Measurements from ENCODE around the gene ZBTB34.

The ZBTB34 gene

DNA sequence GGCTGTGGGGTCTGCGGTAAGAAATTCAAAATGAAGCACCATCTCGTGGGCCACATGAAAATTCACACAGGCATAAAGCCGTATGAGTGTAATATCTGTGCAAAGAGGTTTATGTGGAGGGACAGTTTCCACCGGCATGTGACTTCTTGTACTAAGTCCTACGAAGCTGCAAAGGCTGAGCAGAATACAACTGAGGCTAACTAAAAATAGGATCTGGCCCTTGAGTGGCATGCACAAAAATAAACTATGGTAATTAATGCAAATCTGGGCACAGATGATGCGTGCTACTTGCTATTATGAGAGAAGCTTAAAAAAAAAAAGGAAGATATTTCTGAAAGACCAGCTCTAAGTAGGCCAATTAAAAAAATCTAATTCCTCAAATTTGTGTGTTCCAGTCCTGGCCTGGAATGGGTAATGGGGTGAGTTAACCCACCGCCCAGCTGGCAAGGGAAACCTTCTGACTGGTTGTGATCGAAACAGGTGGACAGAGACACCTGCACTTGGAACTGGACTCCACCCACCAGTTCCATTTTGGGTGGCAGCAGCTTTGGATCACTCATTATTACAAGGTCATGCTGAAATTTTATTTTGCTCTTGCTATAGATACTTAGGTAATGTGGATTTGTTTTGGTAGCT, 26.6 kb upstream of the ZBTB34 start:
- no peak for DNase-seq (ENCODE audit: low read depth)
- no peak overlapping the region for H3K4me3 ChIP-seq (ENCODE audit: control insufficient read depth, low read depth, low read length)
- no peak for TF ChIP-seq CTCF (IDR thresholded peaks at IDR 0.05; ENCODE audit: control insufficient read depth, insufficient read depth, low read depth, low read length, missing control alignments)

- no peak for DNase-seq (ENCODE audit: low read depth)
- TF ChIP-seq CTCF (IDR thresholded peaks at IDR 0.05; ENCODE audit: control insufficient read depth, insufficient read depth, low read depth, low read length, missing control alignments) = no peak
- no peak overlapping the region for H3K4me3 ChIP-seq (ENCODE audit: control insufficient read depth, low read depth, low read length)
These were observed 25.8 kb upstream of the ZBTB34 start for GRCh38 chr9:126834672-126835071.

DNA sequence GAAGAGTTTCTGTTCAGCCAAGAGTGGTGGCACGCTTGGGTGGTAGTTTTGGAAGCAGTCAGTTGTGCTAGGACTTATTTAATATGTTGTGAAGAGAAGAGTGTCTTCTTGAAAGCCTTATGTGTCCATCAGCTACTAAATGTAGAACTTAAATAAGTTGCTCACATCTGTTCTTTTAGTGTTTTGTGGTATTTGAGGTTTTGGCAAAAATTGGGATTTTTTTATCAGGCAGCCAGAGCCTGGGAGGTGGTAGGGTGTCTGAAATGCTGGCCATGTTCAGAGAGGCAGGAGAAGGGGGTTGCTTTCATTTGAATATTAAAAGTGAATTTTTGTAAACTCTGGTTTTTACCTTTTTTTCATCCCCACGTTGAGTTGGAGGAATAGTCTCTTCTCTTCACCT, 24.2 kb upstream of the ZBTB34 start:
- TF ChIP-seq CTCF (IDR thresholded peaks at IDR 0.05; ENCODE audit: control insufficient read depth, insufficient read depth, low read depth, low read length, missing control alignments) = no peak
- H3K4me3 ChIP-seq (ENCODE audit: control insufficient read depth, low read depth, low read length) = no peak overlapping the region
- DNase-seq (ENCODE audit: low read depth) = peak; percentile 16

DNA sequence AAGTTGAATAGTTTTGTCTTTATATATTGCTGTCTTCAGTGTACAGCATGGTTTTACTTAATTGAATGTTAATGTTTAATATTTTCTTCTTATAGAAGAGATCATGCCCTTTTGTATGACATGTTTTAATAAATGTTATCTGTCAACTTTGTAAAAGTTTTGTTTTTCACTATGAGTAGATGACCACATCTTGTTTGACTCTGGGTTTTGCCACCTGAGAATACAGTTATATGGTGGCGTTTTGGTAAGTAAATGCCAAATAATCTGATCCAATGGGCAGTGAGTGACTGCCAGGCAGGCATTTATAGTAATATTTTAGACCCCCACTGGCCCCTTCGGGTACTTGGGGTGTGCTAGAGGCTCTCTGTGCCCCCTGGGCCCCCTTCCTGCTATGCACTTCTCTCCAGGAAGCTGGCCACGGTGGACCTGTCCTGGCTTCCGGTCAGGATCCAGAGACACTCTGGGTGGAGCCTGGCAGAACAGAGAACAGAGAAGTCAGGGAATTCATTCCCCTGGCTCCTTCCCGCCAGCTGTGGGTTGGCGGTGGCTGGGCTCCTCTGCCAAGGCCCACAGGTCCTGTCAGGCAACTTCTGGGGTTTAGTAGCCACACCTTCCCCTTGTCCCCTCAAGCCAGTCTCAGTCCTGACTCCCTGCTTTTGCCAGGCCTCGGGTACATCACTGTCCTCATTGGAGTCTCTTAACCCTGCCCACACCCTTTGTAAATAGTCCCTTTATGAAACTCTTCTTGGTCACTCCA, 22.2 kb upstream of the ZBTB34 start:
- H3K4me3 ChIP-seq (ENCODE audit: control insufficient read depth, low read depth, low read length) = no peak overlapping the region
- DNase-seq (ENCODE audit: low read depth) = no peak
- TF ChIP-seq CTCF (IDR thresholded peaks at IDR 0.05; ENCODE audit: control insufficient read depth, insufficient read depth, low read depth, low read length, missing control alignments) = no peak

GRCh38 chr9:126838895-126839294, 21.5 kb upstream of the ZBTB34 start:
- no peak for TF ChIP-seq CTCF (IDR thresholded peaks at IDR 0.05; ENCODE audit: control insufficient read depth, insufficient read depth, low read depth, low read length, missing control alignments)
- no peak overlapping the region for H3K4me3 ChIP-seq (ENCODE audit: control insufficient read depth, low read depth, low read length)
- DNase-seq (ENCODE audit: low read depth) = no peak

DNA sequence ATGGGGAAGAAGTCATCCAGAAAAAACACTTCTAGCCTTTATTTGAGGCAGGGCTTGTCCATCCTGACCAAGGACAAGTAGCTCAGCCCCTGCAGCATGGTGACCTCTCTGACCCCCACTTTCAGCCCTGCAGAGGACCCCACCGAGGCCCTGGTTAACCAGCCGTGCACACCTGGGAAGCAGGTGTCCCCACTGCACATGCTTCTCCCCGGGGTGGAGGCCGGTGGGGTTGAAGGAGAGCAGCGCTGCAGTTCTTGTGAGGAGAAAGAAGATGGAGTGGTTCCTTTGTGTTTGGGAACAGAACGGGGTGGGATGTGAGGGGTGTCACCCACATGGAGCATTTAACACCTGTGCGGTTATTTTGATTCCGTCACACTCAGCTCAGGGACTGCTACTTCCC, 21.1 kb upstream of the ZBTB34 start:
- TF ChIP-seq CTCF (IDR thresholded peaks at IDR 0.05; ENCODE audit: control insufficient read depth, insufficient read depth, low read depth, low read length, missing control alignments) = no peak
- H3K4me3 ChIP-seq (ENCODE audit: control insufficient read depth, low read depth, low read length) = no peak overlapping the region
- DNase-seq (ENCODE audit: low read depth) = no peak

Data from AG09309 (cell line).